Heart left ventricle (tissue), 16 donors: Measurements from ENCODE around the gene CDK2AP2. TPM values are rescaled to one million over a fixed set of nuclear protein-coding genes. Genes with fewer than 3 reads are reported as not detected.

Experiments
- ATAC-seq, 4 donors: fragments of 200-7000 bp; cut with Tn5 transposase; one replicate each; pipeline ENCODE4 v1.9.1; 2020 to 2022; ENCODE audit warnings: moderate library complexity in 4 of 4, mild to moderate bottlenecking in 3 of 4, moderate number of reproducible peaks in 1 of 4
- DNase-seq, 5 donors: peaks; one replicate each; pipeline ENCODE4 v3.0.0-alpha.2; 2020
- H3K27ac ChIP-seq, 12 donors: fragments of 200-600 bp; sonication (generic) in 4 of 12; one replicate each; pipeline versions ENCODE4 v1.5.0 to v1.8.0; 2016 to 2022; ENCODE audit warnings: mild to moderate bottlenecking in 2 of 12
- H3K27me3 ChIP-seq, 9 donors: fragments of 200-600 bp; sonication (generic) in 2 of 9; one replicate each; pipeline versions ENCODE4 v1.5.1 to v1.8.0; 2016 to 2022; ENCODE audit warnings: mild to moderate bottlenecking in 3 of 9
- H3K36me3 ChIP-seq, 9 donors: fragments of 200-600 bp; sonication (generic) in 2 of 9; one replicate each; pipeline versions ENCODE4 v1.5.0 to v1.8.0; 2018 to 2022; ENCODE audit warnings: mild to moderate bottlenecking in 2 of 9
- H3K4me1 ChIP-seq, 12 donors: fragments of 200-600 bp; sonication (generic) in 4 of 12; one replicate each; pipeline versions ENCODE4 v1.5.0 to v1.8.0; 2016 to 2022; ENCODE audit warnings: mild to moderate bottlenecking in 3 of 12
- H3K4me3 ChIP-seq, 12 donors: fragments of 200-600 bp; sonication (generic) in 4 of 12; one replicate each; pipeline versions ENCODE4 v1.5.0 to v1.8.0; 2017 to 2022; ENCODE audit warnings: mild to moderate bottlenecking in 9 of 12, moderate library complexity in 4 of 12
- H3K9me3 ChIP-seq, 12 donors: fragments of 200-600 bp; sonication (generic) in 4 of 12; one replicate each; pipeline versions ENCODE4 v1.5.0 to v1.8.0; 2016 to 2022; ENCODE audit warnings: mild to moderate bottlenecking in 1 of 12
- CTCF ChIP-seq, 12 donors: fragments of 200-600 bp; sonication (generic) in 4 of 12; IDR thresholded peaks; one replicate each; pipeline versions ENCODE4 v1.5.0 to v1.8.0; 2018 to 2022; ENCODE audit warnings: antibody characterized with exemption in 12 of 12, mild to moderate bottlenecking in 5 of 12
- POLR2A ChIP-seq, 2 donors: fragments of 450-650 bp; IDR thresholded peaks; one replicate each; pipeline ENCODE4 v1.6.1; 2017; ENCODE audit warnings: antibody characterized with exemption in 2 of 2, mild to moderate bottlenecking in 2 of 2, moderate library complexity in 2 of 2
- WGBS, 4 donors: extraction: QIAGEN DNeasy Blood & Tissue Kit in 2 of 4; methylation state at CpG; one replicate each; pipeline versions ENCODE4 v1.1.5 to v1.1.7; 2013 to 2018; 5-methylcytosine and 5-hydroxymethylcytosine counted together
- intact Hi-C, 10 donors: fragments of 100-400 bp; cut with DNase I; formaldehyde crosslinking; loops; one replicate each; pipeline versions ENCODE4 v1.11.1 to v1.14.2; 2022
- polyA plus RNA-seq, 2 donors: library from polyadenylated mRNA; stranded (reverse); fragments of 200-250 nt; gene quantifications; one replicate each; pipeline ENCODE4 v1.2.3, GENCODE V29; 2013
- total RNA-seq, 9 donors: library from RNA; depleted of rRNA in 2 of 9; stranded (reverse); fragments of >200 nt in 2 of 9; fragmentation: NEBNext Ultra II Directional in 3 of 9; extraction: Animal tissue kit (Norgen Biotek cat#: 25700) in 3 of 9; gene quantifications; one replicate each; pipeline versions ENCODE4 v1.1.0 to v1.2.4, GENCODE V29; 2016 to 2023
- donor health status: ischemic (EF 13 %, LVEDD 7.1; RV severe dilation, severe dysfunction).
- donor health status: healthy with polysubstance abuse.
- donor health status: DM: no; HTN: yes; CAD: no.
- donor health status: DM: no; HTN: no; CAD: no.
- donor health status: ischemic (EF 25% LVEDD 6.9; RV normal size, moderate dysfunction).
- donor health status: ischemic (EF 25% LVEDD 5.7; RV mildly dilated, moderate dysfunction).
- donor health status: healthy.
- donor health status: DM: yes; HTN: yes; CAD: no.
- donor health status: ischemic (EF 35%, LVEDD 5.7; RV mildly dilated, moderate dysfunction).
- donor health status: nonischemic (EF 11% LVEDD 7.7; RV severe dilation, severe dysfunction).
- donor health status: DM: yes; HTN: yes; CAD: no.
- donor health status: PGD.
- donor health status: ischemic (EF 29% LVEDD 5.4; RV normal size, mild dysfunction).
- donor health status: nonischemic (EF 23%, LVEDD 6.1; RV moderate dilation, normal function).

The CDK2AP2 gene
- total and polyA plus RNA-seq, 11 donors = 37.0 to 461 (median 60.1) TPM

GRCh38 chr11:67497656-67498291, 10.2 kb downstream of the CDK2AP2 start:
- no peaks in the 10 kb centered on the region for H3K27me3 ChIP-seq
- TF ChIP-seq CTCF (IDR thresholded peaks at IDR 0.05) (no peak), POLR2A (IDR thresholded peaks at IDR 0.05) (no peak)
- WGBS, 4 donors = 96% methylated on average over 15 to 21 of the region's 21 CpGs
- no peak overlapping the region for H3K4me3 ChIP-seq
- peak overlapping the region in 6 of 12 donors; percentile 23 to 64 (median 54) for H3K27ac ChIP-seq
- DNase-seq = no peak
- no peaks in the 10 kb centered on the region for H3K9me3 ChIP-seq
- ATAC-seq = no peak
- peaks cover 0 to 9% (median 2%) of the 10 kb centered on the region in 12 donors for H3K4me1 ChIP-seq
- H3K36me3 ChIP-seq = peaks cover 0 to 90% (median 53%) of the 10 kb centered on the region in 9 donors
- intact Hi-C loops = no loop called here

GRCh38 chr11:67496113-67496512, 11.8 kb downstream of the CDK2AP2 start:
- no peak overlapping the region for H3K27ac ChIP-seq
- H3K27me3 ChIP-seq = no peaks in the 10 kb centered on the region
- peaks cover 0 to 7% (median 2%) of the 10 kb centered on the region in 12 donors for H3K4me1 ChIP-seq
- peaks cover 0 to 92% (median 59%) of the 10 kb centered on the region in 9 donors for H3K36me3 ChIP-seq
- TF ChIP-seq POLR2A (IDR thresholded peaks at IDR 0.05) (no peak), CTCF (IDR thresholded peaks at IDR 0.05) (no peak)
- intact Hi-C loops = no loop called here
- no peak overlapping the region for H3K4me3 ChIP-seq
- WGBS, 4 donors = 88 to 94% (median 94%) methylated on average over 11 to 12 of the region's 12 CpGs
- no peaks in the 10 kb centered on the region for H3K9me3 ChIP-seq
- DNase-seq (no peak), ATAC-seq (no peak)

GRCh38 chr11:67495234-67496005, 12.5 kb downstream of the CDK2AP2 start:
- H3K27me3 ChIP-seq = no peaks in the 10 kb centered on the region
- TF ChIP-seq POLR2A (IDR thresholded peaks at IDR 0.05) (no peak), CTCF (IDR thresholded peaks at IDR 0.05) (no peak)
- WGBS, 4 donors = 94 to 95% (median 95%) methylated on average over 14 to 16 of the region's 16 CpGs
- H3K36me3 ChIP-seq = peaks cover 0 to 93% (median 66%) of the 10 kb centered on the region in 9 donors
- ATAC-seq (no peak), DNase-seq (no peak)
- no peaks in the 10 kb centered on the region for H3K9me3 ChIP-seq
- no peak overlapping the region for H3K27ac ChIP-seq
- intact Hi-C loops = no loop called here
- no peak overlapping the region for H3K4me3 ChIP-seq
- H3K4me1 ChIP-seq = peaks cover 0 to 6% (median 0%) of the 10 kb centered on the region in 12 donors
